ENCODE data around the gene POLR2H. TPM values are rescaled to one million over a fixed set of nuclear protein-coding genes. Genes with fewer than 3 reads are reported as not detected.

Gene POLR2H
- total RNA-seq, 1 experiment from 2014 or later = 156 TPM

- H3K27me3 ChIP-seq (ENCODE audit: control insufficient read depth, insufficient read depth, low read length) = no peaks in the 10 kb centered on the region
- DNase-seq (ENCODE audit: low read depth, low spot score) = no peak
- no peak overlapping the region for H3K27ac ChIP-seq (ENCODE audit: low read length)
- intact Hi-C loops (cut with micrococcal nuclease; ENCODE audit: unreplicated experiment) (no loop called here), in situ Hi-C loops (cut with HindIII; ENCODE audit: low pct_unique_long_range_greater_than_20kb, low sequenced_read_pairs) (no loop called here)
- no TSS peak for BruUV-seq (replicated peaks)
- TF ChIP-seq, protein P1, sequence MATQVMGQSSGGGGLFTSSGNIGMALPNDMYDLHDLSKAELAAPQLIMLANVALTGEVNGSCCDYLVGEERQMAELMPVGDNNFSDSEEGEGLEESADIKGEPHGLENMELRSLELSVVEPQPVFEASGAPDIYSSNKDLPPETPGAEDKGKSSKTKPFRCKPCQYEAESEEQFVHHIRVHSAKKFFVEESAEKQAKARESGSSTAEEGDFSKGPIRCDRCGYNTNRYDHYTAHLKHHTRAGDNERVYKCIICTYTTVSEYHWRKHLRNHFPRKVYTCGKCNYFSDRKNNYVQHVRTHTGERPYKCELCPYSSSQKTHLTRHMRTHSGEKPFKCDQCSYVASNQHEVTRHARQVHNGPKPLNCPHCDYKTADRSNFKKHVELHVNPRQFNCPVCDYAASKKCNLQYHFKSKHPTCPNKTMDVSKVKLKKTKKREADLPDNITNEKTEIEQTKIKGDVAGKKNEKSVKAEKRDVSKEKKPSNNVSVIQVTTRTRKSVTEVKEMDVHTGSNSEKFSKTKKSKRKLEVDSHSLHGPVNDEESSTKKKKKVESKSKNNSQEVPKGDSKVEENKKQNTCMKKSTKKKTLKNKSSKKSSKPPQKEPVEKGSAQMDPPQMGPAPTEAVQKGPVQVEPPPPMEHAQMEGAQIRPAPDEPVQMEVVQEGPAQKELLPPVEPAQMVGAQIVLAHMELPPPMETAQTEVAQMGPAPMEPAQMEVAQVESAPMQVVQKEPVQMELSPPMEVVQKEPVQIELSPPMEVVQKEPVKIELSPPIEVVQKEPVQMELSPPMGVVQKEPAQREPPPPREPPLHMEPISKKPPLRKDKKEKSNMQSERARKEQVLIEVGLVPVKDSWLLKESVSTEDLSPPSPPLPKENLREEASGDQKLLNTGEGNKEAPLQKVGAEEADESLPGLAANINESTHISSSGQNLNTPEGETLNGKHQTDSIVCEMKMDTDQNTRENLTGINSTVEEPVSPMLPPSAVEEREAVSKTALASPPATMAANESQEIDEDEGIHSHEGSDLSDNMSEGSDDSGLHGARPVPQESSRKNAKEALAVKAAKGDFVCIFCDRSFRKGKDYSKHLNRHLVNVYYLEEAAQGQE (IDR thresholded peaks at IDR 0.05; ENCODE audit: insufficient read depth in 1 of 2, low read depth in 2 of 2, low read length in 1 of 2) = no peak
- no peak for TF ChIP-seq POLR2AphosphoS5 (IDR thresholded peaks at IDR 0.05; ENCODE audit: low read depth, low read length)
- TF ChIP-seq CTCF (IDR thresholded peaks at IDR 0.05) = no peak
- TF ChIP-seq SIN3A (IDR thresholded peaks at IDR 0.05; ENCODE audit: borderline replicate concordance, insufficient read depth, low read depth, low read length) = no peak
- TF ChIP-seq TCF7L2 (IDR thresholded peaks at IDR 0.05; ENCODE audit: low read depth, low read length) = no peak
- H3K9me3 ChIP-seq (ENCODE audit: control insufficient read depth, insufficient read depth, low read depth, low read length) = no peaks in the 10 kb centered on the region
- no peak for ATAC-seq
- ChIA-PET POLR2A (interaction anchor here (1.0 kb wide), 1 partner anchor 28 kb away, joined by 4 read pairs; no protein-coding TSS in a partner anchor), CTCF (interaction anchor here (0.5 kb wide), 1 partner anchor 79 kb away, joined by 4 read pairs; no protein-coding TSS in a partner anchor)
- H3K36me3 ChIP-seq (ENCODE audit: control insufficient read depth, insufficient read depth, low read length) = no peaks in the 10 kb centered on the region; the same call in 1 of the 2 replicates
- peaks cover 6% of the 10 kb centered on the region; the same call in 1 of the 2 replicates for H3K4me1 ChIP-seq (ENCODE audit: control insufficient read depth, insufficient read depth, low read length)
- no peak overlapping the region for H3K4me3 ChIP-seq (ENCODE audit: low read depth in 2 of 2, low read length in 2 of 2)
Measured at GRCh38 chr3:184348057-184348382, 13.5 kb upstream of the POLR2H start.

- TF ChIP-seq SIN3A (IDR thresholded peaks at IDR 0.05; ENCODE audit: borderline replicate concordance, insufficient read depth, low read depth, low read length) (no peak), CTCF (IDR thresholded peaks at IDR 0.05) (no peak), TCF7L2 (IDR thresholded peaks at IDR 0.05; ENCODE audit: low read depth, low read length) (no peak), POLR2AphosphoS5 (IDR thresholded peaks at IDR 0.05; ENCODE audit: low read depth, low read length) (no peak)
- TF ChIP-seq, protein P1 (IDR thresholded peaks at IDR 0.05; ENCODE audit: insufficient read depth in 1 of 2, low read depth in 2 of 2, low read length in 1 of 2) = no peak
- no peak overlapping the region for H3K4me3 ChIP-seq (ENCODE audit: low read depth in 2 of 2, low read length in 2 of 2)
- intact Hi-C loops (cut with micrococcal nuclease; ENCODE audit: unreplicated experiment) = no loop called here
- H3K4me1 ChIP-seq (ENCODE audit: control insufficient read depth, insufficient read depth, low read length) = peaks cover 6% of the 10 kb centered on the region; the same call in 1 of the 2 replicates
- H3K36me3 ChIP-seq (ENCODE audit: control insufficient read depth, insufficient read depth, low read length) = no peaks in the 10 kb centered on the region; the same call in 1 of the 2 replicates
- in situ Hi-C loops (cut with HindIII; ENCODE audit: low pct_unique_long_range_greater_than_20kb, low sequenced_read_pairs) = no loop called here
- no peak for ATAC-seq
- BruUV-seq (replicated peaks) = no TSS peak
- H3K27ac ChIP-seq (ENCODE audit: low read length) = no peak overlapping the region
- POLR2A ChIA-PET = no interaction called here
- H3K27me3 ChIP-seq (ENCODE audit: control insufficient read depth, insufficient read depth, low read length) = no peaks in the 10 kb centered on the region
- no peak for DNase-seq (ENCODE audit: low read depth, low spot score)
- CTCF ChIA-PET = no interaction called here
- H3K9me3 ChIP-seq (ENCODE audit: control insufficient read depth, insufficient read depth, low read depth, low read length) = no peaks in the 10 kb centered on the region
Measured at GRCh38 chr3:184349563-184350470, 11.7 kb upstream of the POLR2H start.

Measured in Panc1 (cell line).